WI38 (cell line): ENCODE results near the gene PTH2R.

Source experiments
- H3K4me3 ChIP-seq: 2 replicates; pipeline ENCODE4 v1.5.1; 2011; ENCODE audit warnings: low read depth, mild to moderate bottlenecking, control low read depth, low read length
- TF ChIP-seq, protein P1 (sequence below): IDR thresholded peaks from 2 replicates; pipeline ENCODE4 v1.5.1; 2012; ENCODE audit warnings: low read depth, mild to moderate bottlenecking, control low read depth, low read length

PTH2R gene

DNA sequence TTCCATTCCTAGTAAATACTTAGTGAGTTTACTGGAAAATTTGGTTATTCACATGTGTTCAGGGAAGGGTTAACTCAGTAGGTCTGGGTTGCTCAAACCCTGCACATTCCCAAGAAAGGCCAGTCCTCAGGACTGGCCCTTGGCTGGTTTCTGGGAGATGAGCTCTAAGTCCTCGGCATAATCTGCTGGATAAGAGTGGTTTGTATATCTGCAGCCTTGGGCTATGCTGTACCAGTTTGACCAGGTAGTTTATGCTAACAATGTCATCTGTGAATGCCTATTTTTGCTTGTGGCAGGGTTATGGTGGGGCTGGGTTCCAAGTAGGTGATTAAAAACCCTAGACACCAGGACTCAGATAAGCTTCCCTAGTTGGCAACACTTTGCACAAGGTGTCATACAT, 7.4 kb upstream of the PTH2R start:
- TF ChIP-seq, protein P1, sequence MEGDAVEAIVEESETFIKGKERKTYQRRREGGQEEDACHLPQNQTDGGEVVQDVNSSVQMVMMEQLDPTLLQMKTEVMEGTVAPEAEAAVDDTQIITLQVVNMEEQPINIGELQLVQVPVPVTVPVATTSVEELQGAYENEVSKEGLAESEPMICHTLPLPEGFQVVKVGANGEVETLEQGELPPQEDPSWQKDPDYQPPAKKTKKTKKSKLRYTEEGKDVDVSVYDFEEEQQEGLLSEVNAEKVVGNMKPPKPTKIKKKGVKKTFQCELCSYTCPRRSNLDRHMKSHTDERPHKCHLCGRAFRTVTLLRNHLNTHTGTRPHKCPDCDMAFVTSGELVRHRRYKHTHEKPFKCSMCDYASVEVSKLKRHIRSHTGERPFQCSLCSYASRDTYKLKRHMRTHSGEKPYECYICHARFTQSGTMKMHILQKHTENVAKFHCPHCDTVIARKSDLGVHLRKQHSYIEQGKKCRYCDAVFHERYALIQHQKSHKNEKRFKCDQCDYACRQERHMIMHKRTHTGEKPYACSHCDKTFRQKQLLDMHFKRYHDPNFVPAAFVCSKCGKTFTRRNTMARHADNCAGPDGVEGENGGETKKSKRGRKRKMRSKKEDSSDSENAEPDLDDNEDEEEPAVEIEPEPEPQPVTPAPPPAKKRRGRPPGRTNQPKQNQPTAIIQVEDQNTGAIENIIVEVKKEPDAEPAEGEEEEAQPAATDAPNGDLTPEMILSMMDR: no peak
- no peak overlapping the region for H3K4me3 ChIP-seq

DNA sequence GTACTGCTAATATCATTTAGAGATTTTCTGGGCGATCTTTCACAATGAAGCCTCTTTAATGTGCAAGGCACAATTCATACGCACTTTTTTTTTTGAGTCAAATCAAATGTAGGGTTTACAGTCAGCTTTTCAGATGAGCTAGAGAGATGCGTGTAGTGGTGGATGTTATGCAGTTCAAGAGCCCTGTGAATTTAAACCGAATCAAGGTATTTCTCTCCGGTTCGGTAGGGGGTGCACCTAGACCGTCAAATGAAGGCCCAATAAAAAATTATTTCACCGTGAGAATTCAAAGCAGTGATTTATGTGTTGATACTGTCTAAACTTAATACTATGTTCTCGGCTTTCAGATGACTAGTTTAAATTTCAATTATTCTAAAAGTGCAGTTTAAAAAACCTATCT, 1.1 kb downstream of the PTH2R start:
- TF ChIP-seq, protein P1: no peak
- H3K4me3 ChIP-seq: no peak overlapping the region

DNA sequence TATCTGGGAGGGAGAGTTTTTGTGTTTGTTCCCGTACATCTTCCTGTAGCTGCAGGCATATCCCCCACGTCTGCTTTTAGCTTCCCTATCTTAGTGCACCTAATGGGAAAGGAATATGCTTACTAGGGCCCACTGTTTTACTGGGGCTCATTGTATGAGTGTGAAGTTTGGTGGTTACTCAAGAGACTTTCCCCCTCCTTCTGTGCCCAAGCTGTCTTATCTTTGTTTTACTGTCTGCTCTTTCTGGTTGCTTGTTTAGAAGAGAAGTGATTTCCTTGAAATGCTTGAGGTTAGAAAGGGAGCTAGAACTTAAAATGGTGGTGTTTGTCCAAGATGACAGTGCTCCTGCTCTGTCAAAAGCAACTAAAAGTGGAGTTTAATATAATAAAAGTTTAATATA, 7.3 kb downstream of the PTH2R start:
- no peak overlapping the region for H3K4me3 ChIP-seq
- TF ChIP-seq, protein P1: no peak

DNA sequence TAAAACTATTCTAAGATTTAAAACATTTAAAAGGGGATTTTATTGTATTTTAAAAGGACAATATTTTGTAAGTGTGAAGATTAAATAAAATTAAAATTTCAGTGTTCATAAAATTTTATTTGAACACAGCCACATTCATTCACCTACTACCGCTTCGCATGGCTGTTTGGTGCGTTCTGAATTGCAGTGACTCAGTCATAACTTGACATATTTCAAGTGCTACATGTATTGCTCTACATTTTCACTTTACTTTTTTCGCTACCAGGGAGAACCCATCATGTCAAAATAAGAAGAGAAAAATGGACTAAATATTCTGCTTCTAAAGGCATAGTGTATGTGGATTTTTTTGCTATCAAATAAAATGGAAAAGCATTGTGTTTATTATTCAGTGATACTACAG, 8.7 kb downstream of the PTH2R start:
- TF ChIP-seq, protein P1: no peak
- H3K4me3 ChIP-seq: no peak overlapping the region

DNA sequence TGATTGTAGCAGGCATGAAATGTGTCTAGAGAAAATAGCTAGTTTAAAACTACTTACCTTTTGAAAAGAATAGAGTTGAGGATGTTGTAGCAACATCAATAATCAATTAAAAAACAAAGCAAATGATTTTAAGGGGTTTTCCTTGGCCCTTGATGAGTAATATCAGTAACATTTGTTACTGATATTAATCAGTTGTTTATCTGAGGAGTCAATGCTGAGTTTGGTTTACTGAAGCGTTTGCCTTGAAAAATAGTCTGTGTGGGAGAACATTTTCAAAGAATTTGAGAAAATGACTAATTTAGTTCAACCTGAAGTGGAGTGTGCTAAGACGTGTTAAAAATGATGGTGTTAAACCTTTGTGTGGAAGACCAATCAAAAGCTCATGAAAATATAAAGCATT, 9.3 kb downstream of the PTH2R start:
- H3K4me3 ChIP-seq: no peak overlapping the region
- TF ChIP-seq, protein P1: no peak

DNA sequence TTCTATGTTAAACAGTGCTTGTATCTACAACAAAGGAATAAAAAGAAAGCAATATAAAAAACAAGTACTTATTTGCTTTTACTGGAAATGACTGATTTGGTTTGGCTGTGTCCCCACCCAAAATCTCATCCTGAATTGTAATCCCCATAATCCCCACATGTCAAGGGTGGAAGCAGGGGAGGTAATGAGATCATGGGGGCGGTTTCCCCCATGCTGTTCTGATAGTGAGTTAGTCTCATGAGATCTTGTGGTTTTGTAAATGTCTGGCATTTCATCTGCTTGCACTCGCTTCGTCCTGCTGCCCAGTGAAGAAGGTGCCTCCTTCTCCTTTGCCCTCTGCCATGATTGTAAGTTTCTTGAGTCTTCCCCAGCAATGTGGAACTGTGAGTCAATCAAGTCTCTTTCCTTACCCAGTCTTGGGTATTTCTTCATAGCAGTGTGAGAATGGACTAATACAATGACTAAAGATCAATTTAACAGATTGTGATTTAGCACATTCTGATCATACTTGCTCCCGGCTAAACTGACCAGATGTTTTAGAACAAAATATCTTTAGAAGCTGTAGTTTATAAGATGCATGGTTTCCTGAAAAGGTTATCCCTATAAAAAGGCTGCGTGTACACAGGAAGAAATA, 19.9 kb downstream of the PTH2R start:
- TF ChIP-seq, protein P1: no peak
- no peak overlapping the region for H3K4me3 ChIP-seq

DNA sequence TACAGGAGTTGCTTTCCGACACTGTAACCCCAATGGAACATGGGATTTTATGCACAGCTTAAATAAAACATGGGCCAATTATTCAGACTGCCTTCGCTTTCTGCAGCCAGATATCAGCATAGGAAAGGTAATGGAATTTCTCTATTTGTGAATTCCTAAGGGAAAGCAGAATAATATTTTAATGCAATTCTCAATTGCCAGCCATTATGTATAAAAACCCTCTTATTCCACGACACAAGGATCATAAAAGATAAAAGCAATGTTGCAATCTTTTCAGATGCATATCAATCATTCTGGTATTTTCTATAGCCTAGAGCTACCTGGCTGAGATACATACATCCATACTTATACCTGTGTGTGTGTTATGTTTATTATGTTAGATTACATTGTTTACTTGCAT, 31.2 kb downstream of the PTH2R start:
- no peak overlapping the region for H3K4me3 ChIP-seq
- TF ChIP-seq, protein P1: no peak
